ENCODE data around the gene PDE4B.
A peak's percentile ranks its signal among the peaks of the same experiment; 100 is the strongest.

The PDE4B gene

GRCh38 chr1:66349242-66349641 lies 556.5 kb downstream of the PDE4B start:
- peaks cover 9 to 24% of the 10 kb centered on the region in 2 donors for H3K36me3 Mint-ChIP-seq
- ATAC-seq (replicated peaks) (no peak), DNase-seq (no peak)
- H3K27me3 Mint-ChIP-seq: no peaks in the 10 kb centered on the region
- peak overlapping the region; percentile 80 to 83 for H3K4me3 Mint-ChIP-seq
- H3K9me3 Mint-ChIP-seq: peaks cover 0 to 3% of the 10 kb centered on the region in 2 donors
- peak overlapping the region; percentile 98 for H3K27ac Mint-ChIP-seq
- H3K4me1 Mint-ChIP-seq: peaks cover 52 to 88% of the 10 kb centered on the region in 2 donors

DNA sequence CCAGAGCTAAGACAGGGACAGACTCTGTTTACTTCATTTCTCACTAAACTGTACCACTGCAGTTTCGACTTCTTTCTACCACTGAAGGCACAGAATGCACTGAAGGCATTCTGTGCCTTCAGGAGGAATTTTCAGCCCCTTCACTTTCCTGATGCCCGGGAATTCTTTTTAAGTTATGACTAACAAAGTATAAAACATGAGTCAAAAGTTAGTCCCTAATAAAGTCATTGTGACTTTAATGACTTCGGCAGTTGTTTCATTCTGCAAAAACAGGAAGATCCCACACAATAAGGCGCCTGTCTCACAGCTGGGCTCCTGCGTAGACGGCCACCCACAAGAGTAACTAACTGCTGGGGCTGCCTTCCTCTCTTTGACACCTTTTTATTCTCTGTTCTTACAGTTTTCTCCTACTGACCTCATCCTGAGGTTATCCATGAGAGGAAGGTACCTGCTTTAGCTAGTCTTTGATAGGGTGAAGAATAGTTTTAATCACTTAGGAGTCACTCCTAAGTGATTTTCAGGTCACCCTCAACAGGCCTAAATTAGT lies 557.4 kb downstream of the PDE4B start:
- Mint-ChIP-seq H3K27ac (peak overlapping the region; percentile 98), H3K4me3 (peak overlapping the region; percentile 80 to 83), H3K9me3 (peaks cover 0 to 3% of the 10 kb centered on the region in 2 donors), H3K36me3 (peaks cover 11 to 24% of the 10 kb centered on the region in 2 donors), H3K27me3 (no peaks in the 10 kb centered on the region), H3K4me1 (peaks cover 53 to 87% of the 10 kb centered on the region in 2 donors)
- peak; percentile 57 for DNase-seq
- peak; percentile 87 to 89 for ATAC-seq (replicated peaks)

DNA sequence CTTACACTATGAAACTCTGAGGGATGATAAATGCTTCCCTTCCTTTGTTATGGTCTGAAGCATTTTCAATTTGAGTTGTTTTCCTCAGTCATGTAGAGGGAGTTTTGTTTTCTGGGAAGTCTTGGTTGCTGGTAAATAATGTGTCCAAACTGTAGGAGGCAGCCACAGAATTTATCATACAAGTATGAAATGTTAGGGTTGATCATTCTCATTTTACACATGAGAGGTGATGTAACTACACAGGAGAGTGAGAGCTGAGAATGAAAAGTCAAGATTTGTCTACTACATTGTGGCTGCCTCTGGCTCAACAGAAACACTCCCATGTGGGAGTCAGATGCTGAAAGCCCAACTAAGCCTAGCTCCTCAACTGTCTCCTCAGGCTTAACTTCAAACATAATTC lies 558.8 kb downstream of the PDE4B start:
- Mint-ChIP-seq H3K27me3 (no peaks in the 10 kb centered on the region), H3K4me3 (peak overlapping the region; percentile 17 to 57), H3K36me3 (peaks cover 13 to 29% of the 10 kb centered on the region in 2 donors), H3K9me3 (peaks cover 0 to 3% of the 10 kb centered on the region in 2 donors), H3K4me1 (peaks cover 51 to 85% of the 10 kb centered on the region in 2 donors), H3K27ac (peak overlapping the region; percentile 98)
- DNase-seq: no peak
- ATAC-seq (replicated peaks): peak in 1 of 2 donors; percentile 8

DNA sequence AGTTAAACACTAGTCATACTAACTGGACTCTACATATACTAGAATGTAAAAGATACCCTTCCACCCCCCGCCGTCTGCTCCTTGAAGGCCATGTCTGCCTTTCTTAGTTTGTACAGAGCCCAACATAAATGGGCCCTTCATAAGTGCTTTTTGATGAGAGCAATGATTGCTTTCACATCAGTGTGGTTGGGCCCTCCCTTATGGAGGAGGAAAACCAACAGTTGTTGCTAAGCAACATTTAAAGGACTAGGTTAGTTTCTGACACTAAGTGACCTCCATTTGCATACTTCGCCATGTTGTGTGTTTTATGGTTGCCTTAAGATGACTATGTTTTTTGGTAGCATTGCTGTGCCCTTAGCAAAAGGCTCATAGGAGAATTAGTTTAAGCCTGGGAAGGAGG lies 559.2 kb downstream of the PDE4B start:
- Mint-ChIP-seq H3K27me3 (no peaks in the 10 kb centered on the region), H3K9me3 (peaks cover 0 to 3% of the 10 kb centered on the region in 2 donors), H3K27ac (peak overlapping the region; percentile 98), H3K36me3 (peaks cover 13 to 26% of the 10 kb centered on the region in 2 donors), H3K4me3 (peak overlapping the region; percentile 24 to 34), H3K4me1 (peaks cover 49 to 85% of the 10 kb centered on the region in 2 donors)
- no peak for DNase-seq
- peak; percentile 47 to 57 for ATAC-seq (replicated peaks)

GRCh38 chr1:66352792-66353191 lies 560.1 kb downstream of the PDE4B start:
- H3K4me3 Mint-ChIP-seq: no peak overlapping the region
- peaks cover 51 to 89% of the 10 kb centered on the region in 2 donors for H3K4me1 Mint-ChIP-seq
- peaks cover 0 to 3% of the 10 kb centered on the region in 2 donors for H3K9me3 Mint-ChIP-seq
- H3K27me3 Mint-ChIP-seq: no peaks in the 10 kb centered on the region
- H3K36me3 Mint-ChIP-seq: peaks cover 13 to 24% of the 10 kb centered on the region in 2 donors
- no peak for ATAC-seq (replicated peaks)
- no peak for DNase-seq
- H3K27ac Mint-ChIP-seq: peak overlapping the region; percentile 78

- no peak for DNase-seq
- H3K4me3 Mint-ChIP-seq: peak overlapping the region in 1 of 2 donors; percentile 50
- peaks cover 0 to 3% of the 10 kb centered on the region in 2 donors for H3K9me3 Mint-ChIP-seq
- peaks cover 51 to 90% of the 10 kb centered on the region in 2 donors for H3K4me1 Mint-ChIP-seq
- H3K36me3 Mint-ChIP-seq: peaks cover 13 to 24% of the 10 kb centered on the region in 2 donors
- no peaks in the 10 kb centered on the region for H3K27me3 Mint-ChIP-seq
- peak overlapping the region; percentile 78 for H3K27ac Mint-ChIP-seq
- ATAC-seq (replicated peaks): no peak
Observed at GRCh38 chr1:66353257-66353656, 560.6 kb downstream of the PDE4B start.

GRCh38 chr1:66354311-66355201 lies 561.9 kb downstream of the PDE4B start:
- Mint-ChIP-seq H3K9me3 (peaks cover 0 to 3% of the 10 kb centered on the region in 2 donors), H3K4me3 (no peak overlapping the region), H3K27ac (peak overlapping the region; percentile 37), H3K36me3 (peaks cover 15 to 31% of the 10 kb centered on the region in 2 donors), H3K4me1 (peaks cover 51 to 93% of the 10 kb centered on the region in 2 donors), H3K27me3 (no peaks in the 10 kb centered on the region)
- DNase-seq: no peak
- ATAC-seq (replicated peaks): no peak

GRCh38 chr1:66355756-66356155 lies 563.1 kb downstream of the PDE4B start:
- no peaks in the 10 kb centered on the region for H3K27me3 Mint-ChIP-seq
- H3K27ac Mint-ChIP-seq: peak overlapping the region; percentile 71
- ATAC-seq (replicated peaks) (peak in 1 of 2 donors; percentile 44), DNase-seq (no peak)
- H3K9me3 Mint-ChIP-seq: peaks cover 0 to 3% of the 10 kb centered on the region in 2 donors
- H3K4me3 Mint-ChIP-seq: no peak overlapping the region
- peaks cover 15 to 31% of the 10 kb centered on the region in 2 donors for H3K36me3 Mint-ChIP-seq
- peaks cover 49 to 90% of the 10 kb centered on the region in 2 donors for H3K4me1 Mint-ChIP-seq

DNA sequence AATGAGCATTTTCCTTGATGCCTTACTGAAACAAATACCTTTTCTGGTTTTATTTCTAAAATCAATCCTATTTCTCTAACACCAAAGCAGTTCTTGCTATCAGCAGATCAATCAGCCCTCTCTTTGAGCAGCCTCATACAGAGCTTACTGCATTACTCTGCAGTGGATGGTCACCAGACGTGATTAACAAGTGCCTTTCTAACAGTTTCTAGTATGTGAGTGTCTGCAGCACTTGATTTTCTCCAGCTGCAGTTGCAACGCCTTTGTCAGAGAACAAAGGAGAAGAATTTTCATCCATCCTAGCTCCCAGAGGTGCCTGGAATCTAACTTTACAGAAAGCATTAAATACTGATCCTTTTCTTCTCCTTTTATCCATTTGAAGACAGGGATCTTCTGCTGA lies 563.9 kb downstream of the PDE4B start:
- DNase-seq: no peak
- ATAC-seq (replicated peaks): no peak
- peaks cover 0 to 3% of the 10 kb centered on the region in 2 donors for H3K9me3 Mint-ChIP-seq
- H3K36me3 Mint-ChIP-seq: peaks cover 18 to 35% of the 10 kb centered on the region in 2 donors
- peaks cover 49 to 89% of the 10 kb centered on the region in 2 donors for H3K4me1 Mint-ChIP-seq
- peak overlapping the region; percentile 37 for H3K27ac Mint-ChIP-seq
- no peaks in the 10 kb centered on the region for H3K27me3 Mint-ChIP-seq
- no peak overlapping the region for H3K4me3 Mint-ChIP-seq

GRCh38 chr1:66357021-66357420 lies 564.3 kb downstream of the PDE4B start:
- H3K4me1 Mint-ChIP-seq: peaks cover 48 to 89% of the 10 kb centered on the region in 2 donors
- peaks cover 0 to 2% of the 10 kb centered on the region in 2 donors for H3K9me3 Mint-ChIP-seq
- ATAC-seq (replicated peaks) (no peak), DNase-seq (no peak)
- H3K4me3 Mint-ChIP-seq: no peak overlapping the region
- no peaks in the 10 kb centered on the region for H3K27me3 Mint-ChIP-seq
- peaks cover 21 to 35% of the 10 kb centered on the region in 2 donors for H3K36me3 Mint-ChIP-seq
- peak overlapping the region; percentile 25 for H3K27ac Mint-ChIP-seq

DNA sequence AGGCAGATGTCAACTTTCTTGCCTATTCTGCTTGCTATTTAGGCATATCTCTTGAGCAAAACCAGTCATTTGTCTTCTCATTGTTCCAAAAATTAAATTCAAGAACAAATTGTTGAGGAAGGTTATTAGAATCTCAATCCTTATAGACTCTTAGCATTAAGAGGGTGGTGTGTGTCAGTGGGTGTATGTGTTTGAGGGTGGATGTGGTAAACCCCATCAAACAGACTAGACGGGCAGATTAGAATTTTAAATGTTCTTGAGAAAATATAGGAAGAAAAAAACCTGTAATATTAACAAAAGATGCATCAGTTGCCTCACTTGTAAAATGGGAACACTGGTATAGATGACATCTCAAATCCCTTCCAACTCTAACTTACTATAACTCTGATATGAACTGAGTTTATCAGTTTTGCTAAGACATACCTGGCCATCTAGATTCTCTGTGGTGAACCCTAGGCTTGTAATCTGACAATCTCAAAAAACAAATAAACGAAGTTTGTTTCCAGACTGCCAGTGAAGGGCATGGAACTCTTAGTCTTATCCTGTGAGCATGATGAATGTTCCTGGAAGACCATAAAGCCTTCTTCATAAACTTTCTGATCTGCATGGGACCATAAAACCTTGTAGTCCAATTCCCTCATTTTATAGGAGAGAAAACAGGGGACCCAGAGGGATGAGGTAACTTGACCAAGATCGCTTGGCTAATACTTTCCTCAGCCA lies 564.9 kb downstream of the PDE4B start:
- Mint-ChIP-seq H3K4me1 (peaks cover 50 to 89% of the 10 kb centered on the region in 2 donors), H3K4me3 (no peak overlapping the region), H3K36me3 (peaks cover 25 to 39% of the 10 kb centered on the region in 2 donors), H3K9me3 (no peaks in the 10 kb centered on the region), H3K27ac (peak overlapping the region; percentile 65), H3K27me3 (no peaks in the 10 kb centered on the region)
- DNase-seq: no peak
- ATAC-seq (replicated peaks): no peak

DNA sequence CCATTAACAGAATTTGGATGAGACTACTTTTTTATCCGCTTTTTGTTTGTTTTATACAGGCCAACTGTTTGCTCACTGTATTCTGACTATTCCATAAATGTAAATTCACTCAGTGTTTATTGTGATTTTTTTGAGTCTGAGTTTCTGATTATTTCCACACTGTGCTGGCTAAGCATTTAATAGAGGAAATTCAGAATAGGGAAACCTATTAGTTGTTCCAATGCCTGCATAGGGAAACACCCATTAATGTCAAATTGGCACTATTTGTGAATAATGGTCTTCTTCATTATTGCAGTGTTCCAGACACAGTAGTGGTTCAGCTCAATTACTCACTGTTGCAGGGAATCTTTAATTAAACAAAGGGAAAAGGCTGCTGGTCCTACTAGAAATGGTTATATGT lies 566.6 kb downstream of the PDE4B start:
- Mint-ChIP-seq H3K4me3 (peak overlapping the region; percentile 7 to 29), H3K27ac (peak overlapping the region; percentile 90), H3K36me3 (peaks cover 23 to 42% of the 10 kb centered on the region in 2 donors), H3K9me3 (no peaks in the 10 kb centered on the region), H3K4me1 (peaks cover 45 to 84% of the 10 kb centered on the region in 2 donors), H3K27me3 (no peaks in the 10 kb centered on the region)
- DNase-seq (no peak), ATAC-seq (replicated peaks) (no peak)

GRCh38 chr1:66359815-66360214 lies 567.1 kb downstream of the PDE4B start:
- H3K4me3 Mint-ChIP-seq: peak overlapping the region in 1 of 2 donors; percentile 7
- H3K4me1 Mint-ChIP-seq: peaks cover 46 to 84% of the 10 kb centered on the region in 2 donors
- ATAC-seq (replicated peaks): no peak
- no peak for DNase-seq
- H3K9me3 Mint-ChIP-seq: no peaks in the 10 kb centered on the region
- H3K27ac Mint-ChIP-seq: peak overlapping the region; percentile 80
- peaks cover 20 to 47% of the 10 kb centered on the region in 2 donors for H3K36me3 Mint-ChIP-seq
- no peaks in the 10 kb centered on the region for H3K27me3 Mint-ChIP-seq

- H3K27ac Mint-ChIP-seq: peak overlapping the region; percentile 80
- peaks cover 20 to 52% of the 10 kb centered on the region in 2 donors for H3K36me3 Mint-ChIP-seq
- no peak overlapping the region for H3K4me3 Mint-ChIP-seq
- no peaks in the 10 kb centered on the region for H3K9me3 Mint-ChIP-seq
- ATAC-seq (replicated peaks): peak; percentile 52 to 53
- peaks cover 50 to 88% of the 10 kb centered on the region in 2 donors for H3K4me1 Mint-ChIP-seq
- H3K27me3 Mint-ChIP-seq: no peaks in the 10 kb centered on the region
- DNase-seq: no peak
Observed at GRCh38 chr1:66360285-66360724, 567.6 kb downstream of the PDE4B start.
